Measurements from ENCODE around the gene CNTRL.
"Not testable (repeated sequence)": the region's sequence is repeated elsewhere in the genome, so short reads cannot be mapped to it uniquely, and the experiment has no call there.

CNTRL gene

DNA sequence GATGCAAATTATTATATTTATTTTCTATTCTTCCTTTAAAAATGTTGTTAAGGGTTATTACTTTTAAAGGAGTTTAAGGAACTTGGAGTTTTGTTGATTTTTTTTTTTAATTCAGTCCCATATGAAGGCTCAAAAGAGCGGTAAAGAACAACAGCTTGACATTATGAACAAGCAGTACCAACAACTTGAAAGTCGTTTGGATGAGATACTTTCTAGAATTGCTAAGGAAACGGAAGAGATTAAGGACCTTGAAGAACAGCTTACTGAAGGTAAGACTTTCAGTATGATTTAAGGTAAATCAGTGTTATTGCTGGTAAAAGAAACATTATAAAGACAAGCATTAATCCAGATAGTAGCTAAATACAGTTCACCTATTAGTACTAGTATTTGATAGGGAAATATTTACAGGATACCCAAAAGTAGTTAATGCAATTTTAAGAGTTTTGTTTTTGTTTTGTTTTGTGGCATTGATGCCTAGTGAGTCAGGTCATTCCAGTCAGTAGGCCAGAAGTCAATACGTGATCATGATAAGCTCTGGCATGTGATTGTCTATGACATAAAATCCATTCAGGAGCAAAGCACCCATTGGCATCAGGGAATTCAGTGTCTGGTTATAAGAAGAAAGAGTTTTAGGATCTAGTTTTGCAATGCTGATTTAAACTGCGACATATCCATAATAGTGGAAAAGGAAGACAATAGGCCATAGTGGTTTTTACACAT lies 49.2 kb downstream of the CNTRL start:
- Histone ChIP-seq H3K9me3 (ENCODE audit: control insufficient read depth in 5 of 5, low read length in 5 of 5) (no peaks in the 10 kb centered on the region), H3K27me3 (ENCODE audit: control insufficient read depth in 5 of 5, insufficient read depth in 4 of 5, low read length in 5 of 5) (no peaks in the 10 kb centered on the region), H3K4me3 (ENCODE audit: low read depth in 1 of 5, low read length in 5 of 5) (no peak overlapping the region), H3K4me1 (ENCODE audit: control insufficient read depth in 5 of 5, insufficient read depth in 5 of 5, low read length in 5 of 5) (peaks cover 3 to 19% (median 15%) of the 10 kb centered on the region in 5 donors), H3K9ac (ENCODE audit: low read length in 5 of 5) (no peak overlapping the region), H3K36me3 (ENCODE audit: control insufficient read depth in 5 of 5, insufficient read depth in 5 of 5, low read length in 5 of 5) (peaks cover 3 to 13% (median 4%) of the 10 kb centered on the region in 5 donors), H3K27ac (ENCODE audit: low read depth, low read length) (no peak overlapping the region)

DNA sequence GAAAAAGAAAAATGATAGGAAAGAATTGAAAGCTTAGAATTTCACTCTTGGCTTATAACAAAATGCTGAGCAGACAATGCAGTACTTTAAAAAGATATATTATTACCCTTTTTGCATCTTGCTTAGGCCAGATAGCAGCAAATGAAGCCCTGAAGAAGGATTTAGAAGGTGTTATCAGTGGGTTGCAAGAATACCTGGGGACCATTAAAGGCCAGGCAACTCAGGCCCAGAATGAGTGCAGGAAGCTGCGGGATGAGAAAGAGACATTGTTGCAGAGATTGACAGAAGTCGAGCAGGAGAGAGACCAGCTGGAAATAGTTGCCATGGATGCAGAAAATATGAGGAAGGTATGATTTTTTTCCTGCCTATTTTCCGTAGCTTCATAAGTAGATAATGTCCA lies 50.8 kb downstream of the CNTRL start:
- no peaks in the 10 kb centered on the region for H3K27me3 ChIP-seq (ENCODE audit: control insufficient read depth in 5 of 5, insufficient read depth in 4 of 5, low read length in 5 of 5)
- H3K9me3 ChIP-seq (ENCODE audit: control insufficient read depth in 5 of 5, low read length in 5 of 5), result no peaks in the 10 kb centered on the region
- no peak overlapping the region for H3K9ac ChIP-seq (ENCODE audit: low read length in 5 of 5)
- no peak overlapping the region for H3K4me3 ChIP-seq (ENCODE audit: low read depth in 1 of 5, low read length in 5 of 5)
- H3K27ac ChIP-seq (ENCODE audit: low read depth, low read length), result no peak overlapping the region
- H3K4me1 ChIP-seq (ENCODE audit: control insufficient read depth in 5 of 5, insufficient read depth in 5 of 5, low read length in 5 of 5), result peaks cover 3 to 19% (median 15%) of the 10 kb centered on the region in 5 donors
- H3K36me3 ChIP-seq (ENCODE audit: control insufficient read depth in 5 of 5, insufficient read depth in 5 of 5, low read length in 5 of 5), result peaks cover 3 to 13% (median 4%) of the 10 kb centered on the region in 5 donors

- H3K9me3 ChIP-seq (ENCODE audit: control insufficient read depth in 5 of 5, low read length in 5 of 5); H3K4me1 ChIP-seq (ENCODE audit: control insufficient read depth in 5 of 5, insufficient read depth in 5 of 5, low read length in 5 of 5); H3K9ac ChIP-seq (ENCODE audit: low read length in 5 of 5); H3K27me3 ChIP-seq (ENCODE audit: control insufficient read depth in 5 of 5, insufficient read depth in 4 of 5, low read length in 5 of 5); H3K27ac ChIP-seq (ENCODE audit: low read depth, low read length); H3K4me3 ChIP-seq (ENCODE audit: low read depth in 1 of 5, low read length in 5 of 5): not testable (repeated sequence)
- H3K36me3 ChIP-seq (ENCODE audit: control insufficient read depth in 5 of 5, insufficient read depth in 5 of 5, low read length in 5 of 5), result peaks cover under 1 to 19% (median 4%) of the 10 kb centered on the region in 5 donors
Observed at GRCh38 chr9:121129384-121129783, 54.6 kb downstream of the CNTRL start.

DNA sequence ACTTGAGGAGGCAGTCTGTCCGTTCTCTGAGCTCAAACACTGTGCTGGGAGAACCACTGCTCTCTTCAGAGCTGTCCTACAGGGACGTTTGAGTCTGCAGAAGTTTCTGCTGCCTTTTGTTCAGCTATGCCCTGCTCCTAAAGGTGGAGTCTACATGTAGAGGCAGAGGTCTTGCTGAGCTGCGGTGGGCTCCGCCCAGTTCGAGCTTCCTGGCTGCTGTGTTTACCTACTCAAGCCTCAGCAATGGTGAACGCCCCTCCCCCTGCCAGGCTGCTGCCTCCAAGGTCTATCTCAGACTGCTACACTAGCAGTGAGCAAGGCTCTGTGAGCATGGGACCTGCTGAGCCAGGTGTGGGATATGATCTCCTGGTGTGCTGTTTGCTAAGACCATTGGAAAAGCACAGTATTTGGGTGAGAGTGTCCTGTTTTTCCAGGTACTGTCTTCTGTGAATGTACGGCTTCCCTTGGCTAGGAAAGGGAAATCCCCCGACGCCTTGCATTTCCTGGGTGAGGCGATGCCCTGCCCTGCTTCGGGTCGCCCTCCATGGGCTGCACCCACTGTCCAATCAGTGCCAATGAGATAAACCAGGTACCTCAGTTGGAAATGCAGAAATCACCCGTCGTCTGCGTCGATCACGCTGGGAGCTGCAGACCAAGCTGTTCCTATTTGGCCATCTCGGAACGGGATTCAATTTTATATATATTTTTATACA lies 58.5 kb downstream of the CNTRL start:
- H3K27ac ChIP-seq (ENCODE audit: low read depth, low read length), result no peak overlapping the region
- H3K27me3 ChIP-seq (ENCODE audit: control insufficient read depth in 5 of 5, insufficient read depth in 4 of 5, low read length in 5 of 5), result no peaks in the 10 kb centered on the region
- peaks cover 5 to 23% (median 7%) of the 10 kb centered on the region in 5 donors for H3K36me3 ChIP-seq (ENCODE audit: control insufficient read depth in 5 of 5, insufficient read depth in 5 of 5, low read length in 5 of 5)
- no peaks in the 10 kb centered on the region for H3K9me3 ChIP-seq (ENCODE audit: control insufficient read depth in 5 of 5, low read length in 5 of 5)
- H3K4me1 ChIP-seq (ENCODE audit: control insufficient read depth in 5 of 5, insufficient read depth in 5 of 5, low read length in 5 of 5), result no peaks in the 10 kb centered on the region
- no peak overlapping the region for H3K9ac ChIP-seq (ENCODE audit: low read length in 5 of 5)
- no peak overlapping the region for H3K4me3 ChIP-seq (ENCODE audit: low read depth in 1 of 5, low read length in 5 of 5)

GRCh38 chr9:121135642-121136041 lies 60.9 kb downstream of the CNTRL start:
- Histone ChIP-seq H3K4me3 (ENCODE audit: low read depth in 1 of 5, low read length in 5 of 5) (no peak overlapping the region), H3K27me3 (ENCODE audit: control insufficient read depth in 5 of 5, insufficient read depth in 4 of 5, low read length in 5 of 5) (no peaks in the 10 kb centered on the region), H3K9me3 (ENCODE audit: control insufficient read depth in 5 of 5, low read length in 5 of 5) (no peaks in the 10 kb centered on the region), H3K4me1 (ENCODE audit: control insufficient read depth in 5 of 5, insufficient read depth in 5 of 5, low read length in 5 of 5) (no peaks in the 10 kb centered on the region), H3K36me3 (ENCODE audit: control insufficient read depth in 5 of 5, insufficient read depth in 5 of 5, low read length in 5 of 5) (peaks cover 23 to 46% (median 28%) of the 10 kb centered on the region in 5 donors), H3K27ac (ENCODE audit: low read depth, low read length) (no peak overlapping the region), H3K9ac (ENCODE audit: low read length in 5 of 5) (no peak overlapping the region)

GRCh38 chr9:121138561-121138960 lies 63.8 kb downstream of the CNTRL start:
- Histone ChIP-seq H3K9me3 (ENCODE audit: control insufficient read depth in 5 of 5, low read length in 5 of 5) (no peaks in the 10 kb centered on the region), H3K27ac (ENCODE audit: low read depth, low read length) (no peak overlapping the region), H3K36me3 (ENCODE audit: control insufficient read depth in 5 of 5, insufficient read depth in 5 of 5, low read length in 5 of 5) (peaks cover 46 to 68% (median 49%) of the 10 kb centered on the region in 5 donors), H3K4me3 (ENCODE audit: low read depth in 1 of 5, low read length in 5 of 5) (no peak overlapping the region), H3K4me1 (ENCODE audit: control insufficient read depth in 5 of 5, insufficient read depth in 5 of 5, low read length in 5 of 5) (no peaks in the 10 kb centered on the region), H3K27me3 (ENCODE audit: control insufficient read depth in 5 of 5, insufficient read depth in 4 of 5, low read length in 5 of 5) (no peaks in the 10 kb centered on the region), H3K9ac (ENCODE audit: low read length in 5 of 5) (no peak overlapping the region)

DNA sequence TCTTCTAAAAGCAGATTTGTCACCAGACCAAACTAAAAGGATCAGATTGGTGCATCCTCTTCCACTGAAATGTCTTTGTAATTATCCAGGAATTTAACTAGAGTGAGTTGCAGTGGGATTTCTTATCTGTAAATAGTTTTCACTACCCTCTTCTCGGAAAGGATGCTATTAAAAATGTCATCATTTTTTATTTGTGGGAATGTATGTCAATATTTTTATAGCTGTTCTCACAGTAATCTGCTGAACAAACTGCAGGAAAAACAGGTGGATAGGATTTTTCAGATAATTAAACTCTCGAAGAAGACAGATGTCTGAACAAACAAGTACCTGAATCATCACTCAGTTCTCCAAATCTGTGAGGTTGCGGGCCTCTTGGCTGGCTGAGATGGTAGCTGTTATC lies 64.2 kb downstream of the CNTRL start:
- Histone ChIP-seq H3K36me3 (ENCODE audit: control insufficient read depth in 5 of 5, insufficient read depth in 5 of 5, low read length in 5 of 5) (peaks cover 50 to 73% (median 53%) of the 10 kb centered on the region in 5 donors), H3K9me3 (ENCODE audit: control insufficient read depth in 5 of 5, low read length in 5 of 5) (no peaks in the 10 kb centered on the region), H3K27me3 (ENCODE audit: control insufficient read depth in 5 of 5, insufficient read depth in 4 of 5, low read length in 5 of 5) (no peaks in the 10 kb centered on the region), H3K4me1 (ENCODE audit: control insufficient read depth in 5 of 5, insufficient read depth in 5 of 5, low read length in 5 of 5) (no peaks in the 10 kb centered on the region), H3K9ac (ENCODE audit: low read length in 5 of 5) (no peak overlapping the region), H3K4me3 (ENCODE audit: low read depth in 1 of 5, low read length in 5 of 5) (no peak overlapping the region), H3K27ac (ENCODE audit: low read depth, low read length) (no peak overlapping the region)

DNA sequence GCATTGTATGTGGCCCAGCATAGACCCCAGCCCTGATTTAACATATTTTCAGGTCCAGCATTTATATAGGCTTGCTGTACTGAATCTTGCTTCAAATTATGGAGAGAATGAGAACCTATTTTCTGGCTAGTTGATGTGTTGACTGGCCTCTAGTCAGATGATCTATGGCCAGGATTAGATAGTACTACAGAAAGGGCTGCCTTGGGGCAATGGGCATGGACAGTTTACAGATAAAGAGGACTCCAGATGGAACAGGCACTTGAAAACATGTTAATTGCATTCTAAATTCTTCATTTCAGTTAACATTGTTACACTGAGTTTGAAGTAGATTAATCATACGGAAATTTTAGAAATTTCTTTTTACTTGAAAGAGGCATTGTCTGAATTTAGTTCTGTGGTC lies 65.4 kb downstream of the CNTRL start:
- Histone ChIP-seq H3K27ac (ENCODE audit: low read depth, low read length) (no peak overlapping the region), H3K27me3 (ENCODE audit: control insufficient read depth in 5 of 5, insufficient read depth in 4 of 5, low read length in 5 of 5) (no peaks in the 10 kb centered on the region), H3K9ac (ENCODE audit: low read length in 5 of 5) (no peak overlapping the region), H3K36me3 (ENCODE audit: control insufficient read depth in 5 of 5, insufficient read depth in 5 of 5, low read length in 5 of 5) (peaks cover 59 to 84% (median 65%) of the 10 kb centered on the region in 5 donors), H3K4me3 (ENCODE audit: low read depth in 1 of 5, low read length in 5 of 5) (no peak overlapping the region), H3K9me3 (ENCODE audit: control insufficient read depth in 5 of 5, low read length in 5 of 5) (no peaks in the 10 kb centered on the region), H3K4me1 (ENCODE audit: control insufficient read depth in 5 of 5, insufficient read depth in 5 of 5, low read length in 5 of 5) (no peaks in the 10 kb centered on the region)

DNA sequence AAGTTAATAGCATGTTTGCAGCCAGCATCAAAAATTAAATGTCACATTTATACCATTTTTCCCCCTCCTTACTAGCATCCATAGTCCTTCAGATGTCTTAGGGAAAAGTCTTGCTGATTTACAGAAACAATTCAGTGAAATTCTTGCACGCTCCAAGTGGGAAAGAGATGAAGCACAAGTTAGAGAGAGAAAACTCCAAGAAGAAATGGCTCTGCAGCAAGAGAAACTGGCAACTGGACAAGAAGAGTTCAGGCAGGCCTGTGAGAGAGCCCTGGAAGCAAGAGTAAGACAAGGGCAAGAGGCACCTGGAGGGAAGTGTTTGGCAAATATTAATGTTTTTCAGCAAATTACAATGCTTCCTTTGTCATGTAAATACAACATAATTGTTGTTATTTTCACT lies 66.6 kb downstream of the CNTRL start:
- Histone ChIP-seq H3K36me3 (ENCODE audit: control insufficient read depth in 5 of 5, insufficient read depth in 5 of 5, low read length in 5 of 5) (peaks cover 59 to 90% (median 67%) of the 10 kb centered on the region in 5 donors), H3K9ac (ENCODE audit: low read length in 5 of 5) (no peak overlapping the region), H3K27me3 (ENCODE audit: control insufficient read depth in 5 of 5, insufficient read depth in 4 of 5, low read length in 5 of 5) (no peaks in the 10 kb centered on the region)

GRCh38 chr9:121141706-121142105 lies 67.0 kb downstream of the CNTRL start:
- Histone ChIP-seq H3K4me1 (ENCODE audit: control insufficient read depth in 5 of 5, insufficient read depth in 5 of 5, low read length in 5 of 5) (no peaks in the 10 kb centered on the region), H3K27me3 (ENCODE audit: control insufficient read depth in 5 of 5, insufficient read depth in 4 of 5, low read length in 5 of 5) (no peaks in the 10 kb centered on the region), H3K9me3 (ENCODE audit: control insufficient read depth in 5 of 5, low read length in 5 of 5) (no peaks in the 10 kb centered on the region), H3K27ac (ENCODE audit: low read depth, low read length) (no peak overlapping the region), H3K4me3 (ENCODE audit: low read depth in 1 of 5, low read length in 5 of 5) (no peak overlapping the region), H3K36me3 (ENCODE audit: control insufficient read depth in 5 of 5, insufficient read depth in 5 of 5, low read length in 5 of 5) (peaks cover 62 to 90% (median 69%) of the 10 kb centered on the region in 5 donors), H3K9ac (ENCODE audit: low read length in 5 of 5) (no peak overlapping the region)

More for the DNA sequence above, 66.6 kb downstream of the CNTRL start:
- H3K9me3 ChIP-seq (ENCODE audit: control insufficient read depth in 5 of 5, low read length in 5 of 5), result no peaks in the 10 kb centered on the region
- H3K4me3 ChIP-seq (ENCODE audit: low read depth in 1 of 5, low read length in 5 of 5), result no peak overlapping the region
- H3K4me1 ChIP-seq (ENCODE audit: control insufficient read depth in 5 of 5, insufficient read depth in 5 of 5, low read length in 5 of 5), result no peaks in the 10 kb centered on the region
- no peak overlapping the region for H3K27ac ChIP-seq (ENCODE audit: low read depth, low read length)
